Endothelial cell of umbilical vein (primary cell): ENCODE measurements around the gene SLC44A4. TPM values are rescaled to one million over a fixed set of nuclear protein-coding genes. Genes with fewer than 3 reads are reported as not detected.

Experiments
- BruUV-seq: library from RNA; stranded (reverse); fragments of 400-500 nt; replicated peaks from 2 replicates; lab custom pipeline; 2021; lab: Mats Ljungman, UMichigan
- CTCF ChIA-PET: fragments of 300-600, 350-600 bp; sonication (Branson Sonifier 250); formaldehyde crosslinking; loops from one replicate; lab custom pipeline; 2021; ENCODE audit warnings: antibody characterized with exemption, inconsistent platforms; lab: Charles Lee
- POLR2A ChIA-PET: fragments of 300-600, 350-600 bp; sonication (Branson Sonifier 250); formaldehyde crosslinking; loops from one replicate; lab custom pipeline; 2021; ENCODE audit warnings: antibody characterized with exemption, inconsistent platforms; lab: Charles Lee
- DNase-seq: peaks from one replicate; pipeline ENCODE4 v3.0.0-alpha.2; 2011; ENCODE audit warnings: low read depth, low spot score
- FAIRE-seq: peaks from 2 replicates; lab custom pipeline; 2011; peaks lifted over from hg19 to GRCh38; lab: Jason Lieb, UNC
- H2AFZ ChIP-seq: 2 replicates; pipeline ENCODE4 v1.6.0; 2012; ENCODE audit warnings: low read depth, low read length, control low read depth, inconsistent platforms
- H3K27ac ChIP-seq: 2 replicates; pipeline ENCODE4 v1.5.1; 2011; ENCODE audit warnings: low read depth, mild to moderate bottlenecking, control low read depth, low read length, moderate library complexity; ENCODE audit not compliant: insufficient read depth
- H3K27me3 ChIP-seq, 2 experiments: 2 replicates each; pipeline versions ENCODE4 v1.6.0 to v1.6.1; 2011; ENCODE audit warnings: low read length in 2 of 2, mixed read lengths in 1 of 2; ENCODE audit not compliant: control insufficient read depth in 2 of 2, insufficient read depth in 2 of 2
- H3K36me3 ChIP-seq, 2 experiments: 2 replicates in 1 of 2; 3 replicates in 1 of 2; pipeline ENCODE4 v1.5.1; 2011; ENCODE audit warnings: low read length in 2 of 2, mild to moderate bottlenecking in 1 of 2, moderate library complexity in 1 of 2; ENCODE audit not compliant: control insufficient read depth in 2 of 2, insufficient read depth in 2 of 2; ENCODE audit errors: extremely low read depth in 1 of 2
- H3K4me1 ChIP-seq: 3 replicates; pipeline ENCODE4 v1.5.1; 2011; ENCODE audit warnings: mild to moderate bottlenecking, low read length; ENCODE audit not compliant: control insufficient read depth, insufficient read depth; ENCODE audit errors: extremely low read depth
- H3K4me2 ChIP-seq: 2 replicates; pipeline ENCODE4 v1.6.1; 2011; ENCODE audit warnings: low read length, control low read depth, mixed read lengths; ENCODE audit not compliant: insufficient read depth
- H3K4me3 ChIP-seq, 3 experiments: fragments of 200-600 bp in 1 of 3; sonication (generic), shearing (Covaris generic) in 1 of 3; replicated peaks in 1 of 3; 2 replicates each; pipeline ENCODE4 v1.5.1; 2011 to 2016; ENCODE audit warnings: control low read depth in 3 of 3, low read length in 3 of 3, mild to moderate bottlenecking in 2 of 3, inconsistent platforms in 1 of 3, low read depth in 1 of 3, moderate library complexity in 1 of 3; ENCODE audit not compliant: insufficient read depth in 1 of 3
- H3K79me2 ChIP-seq: 2 replicates; pipeline ENCODE4 v1.6.0; 2012; ENCODE audit warnings: low read length, inconsistent platforms; ENCODE audit not compliant: control insufficient read depth, insufficient read depth
- H3K9ac ChIP-seq: replicated peaks from 2 replicates; pipeline ENCODE3; 2011; ENCODE audit warnings: low read length, control low read depth; ENCODE audit not compliant: insufficient read depth; ENCODE audit errors: extremely low read depth
- H3K9me1 ChIP-seq: replicated peaks from 3 replicates; pipeline ENCODE4 v1.6.0; 2011; ENCODE audit warnings: mild to moderate bottlenecking, low read length; ENCODE audit not compliant: control insufficient read depth, insufficient read depth; ENCODE audit errors: extremely low read depth
- H3K9me3 ChIP-seq: replicated peaks from 2 replicates; pipeline ENCODE4 v1.5.1; 2012; ENCODE audit warnings: low read length, inconsistent platforms; ENCODE audit not compliant: control insufficient read depth, insufficient read depth
- H4K20me1 ChIP-seq: replicated peaks from 2 replicates; pipeline ENCODE3; 2011; ENCODE audit warnings: mild to moderate bottlenecking, low read length; ENCODE audit not compliant: control insufficient read depth, insufficient read depth; ENCODE audit errors: extremely low read depth
- EZH2 ChIP-seq: IDR thresholded peaks from 2 replicates; pipeline ENCODE4 v1.6.1; 2012; ENCODE audit warnings: borderline replicate concordance, low read depth, mild to moderate bottlenecking, moderate library complexity, low read length, inconsistent platforms; ENCODE audit not compliant: severe bottlenecking
- FOS ChIP-seq: IDR thresholded peaks from 2 replicates; pipeline ENCODE4 v1.6.1; 2011; ENCODE audit warnings: mild to moderate bottlenecking, low read length, moderate library complexity, borderline replicate concordance; ENCODE audit not compliant: insufficient read depth
- GATA2 ChIP-seq: IDR thresholded peaks from 2 replicates; pipeline ENCODE4 v1.7.0; 2011; ENCODE audit warnings: low read depth, mild to moderate bottlenecking, moderate library complexity, mixed read lengths, low read length; ENCODE audit not compliant: insufficient read length, insufficient read depth
- JUN ChIP-seq: IDR thresholded peaks from 2 replicates; pipeline ENCODE4 v1.6.1; 2011; ENCODE audit warnings: borderline replicate concordance, low read depth; ENCODE audit not compliant: insufficient read length, insufficient read depth
- MAX ChIP-seq: IDR thresholded peaks from 2 replicates; pipeline ENCODE4 v1.6.1; 2011; ENCODE audit not compliant: insufficient read depth, insufficient read length
- MYC ChIP-seq: IDR thresholded peaks from one replicate; pipeline ENCODE4 v1.6.1; 2011; ENCODE audit warnings: mild to moderate bottlenecking, low read depth, low read length
- POLR2A ChIP-seq: IDR thresholded peaks from 2 replicates; pipeline ENCODE4 v1.6.1; 2012; ENCODE audit warnings: low read depth, mild to moderate bottlenecking, control low read depth, low read length
- POLR2AphosphoS5 ChIP-seq: IDR thresholded peaks from 2 replicates; pipeline ENCODE4 v1.6.1; 2012; ENCODE audit warnings: low read depth, mild to moderate bottlenecking, control low read depth, low read length, moderate library complexity; ENCODE audit not compliant: insufficient read depth
- dilution Hi-C: fragments of 300-500 bp; cut with MboI; formaldehyde crosslinking; loops from one replicate; pipeline ENCODE4 v1.15.0; 2019; ENCODE audit warnings: low sequenced_read_pairs; ENCODE audit not compliant: extremely low pct_ligation_motif_present
- intact Hi-C: fragments of 100-400 bp; cut with micrococcal nuclease; formaldehyde crosslinking; loops from one replicate; pipeline ENCODE4 v1.10.0; 2022
- polyA plus RNA-seq, 4 experiments: library from polyadenylated mRNA; depleted of rRNA in 3 of 4; stranded (reverse) in 3 of 4; unstranded in 1 of 4; fragments of >200 nt; gene quantifications; 2 replicates each; pipeline versions ENCODE4 v1.2.1 to v1.2.3, GENCODE V29; 2011 to 2012; ENCODE audit warnings: missing spikeins in 1 of 4
- total RNA-seq: library from RNA; stranded (reverse); gene quantifications from 2 replicates; pipeline ENCODE4 v1.2.3, GENCODE V29; 2021
- TF ChIP-seq, protein P1 (sequence below), 2 donors: IDR thresholded peaks; 1 replicate in 1 of 2; 2 replicates in 1 of 2; pipeline ENCODE4 v1.5.1; 2011; ENCODE audit warnings: low read length in 2 of 2, mild to moderate bottlenecking in 2 of 2, moderate library complexity in 2 of 2, control low read depth in 1 of 2, inconsistent platforms in 1 of 2, low read depth in 1 of 2; ENCODE audit not compliant: insufficient read depth in 1 of 2; ENCODE audit errors: extremely low read depth in 1 of 2

Gene SLC44A4
- total and polyA plus RNA-seq, 2 donors (not counting 3 experiments of a cell fraction or from before 2014, with no cell fraction given): 0.84 to 1.1 TPM

GRCh38 chr6:31887173-31888007 is 8.6 kb upstream of the SLC44A4 start:
- CTCF ChIA-PET: interaction anchor here (0.9 to 2.5 kb wide), 6 partner anchors 9 to 345 kb away, joined by 3 to 8 read pairs (median 4); partner anchors contain the start of gene EHMT2
- Histone ChIP-seq H2AFZ (no peak overlapping the region), H3K9me3 (no peaks in the 10 kb centered on the region), H3K9ac (no peak overlapping the region), H3K4me3 (no peak overlapping the region), H3K4me2 (no peak overlapping the region), H3K79me2 (no peaks in the 10 kb centered on the region), H3K9me1 (no peaks in the 10 kb centered on the region), H3K27ac (no peak overlapping the region), H4K20me1 (no peaks in the 10 kb centered on the region), H3K36me3 (peaks cover 8 to 46% of the 10 kb centered on the region in 2 experiments), H3K4me1 (no peaks in the 10 kb centered on the region), H3K27me3 (no peaks in the 10 kb centered on the region)
- FAIRE-seq (no peak), DNase-seq (no peak)
- intact Hi-C loops: loop anchor here (2.0 kb wide), 1 partner anchor 207 kb away; the partner anchor contains the start of gene LY6G5C
- no TSS peak for BruUV-seq
- dilution Hi-C loops: no loop called here
- POLR2A ChIA-PET: no interaction called here
- TF ChIP-seq, protein P1, sequence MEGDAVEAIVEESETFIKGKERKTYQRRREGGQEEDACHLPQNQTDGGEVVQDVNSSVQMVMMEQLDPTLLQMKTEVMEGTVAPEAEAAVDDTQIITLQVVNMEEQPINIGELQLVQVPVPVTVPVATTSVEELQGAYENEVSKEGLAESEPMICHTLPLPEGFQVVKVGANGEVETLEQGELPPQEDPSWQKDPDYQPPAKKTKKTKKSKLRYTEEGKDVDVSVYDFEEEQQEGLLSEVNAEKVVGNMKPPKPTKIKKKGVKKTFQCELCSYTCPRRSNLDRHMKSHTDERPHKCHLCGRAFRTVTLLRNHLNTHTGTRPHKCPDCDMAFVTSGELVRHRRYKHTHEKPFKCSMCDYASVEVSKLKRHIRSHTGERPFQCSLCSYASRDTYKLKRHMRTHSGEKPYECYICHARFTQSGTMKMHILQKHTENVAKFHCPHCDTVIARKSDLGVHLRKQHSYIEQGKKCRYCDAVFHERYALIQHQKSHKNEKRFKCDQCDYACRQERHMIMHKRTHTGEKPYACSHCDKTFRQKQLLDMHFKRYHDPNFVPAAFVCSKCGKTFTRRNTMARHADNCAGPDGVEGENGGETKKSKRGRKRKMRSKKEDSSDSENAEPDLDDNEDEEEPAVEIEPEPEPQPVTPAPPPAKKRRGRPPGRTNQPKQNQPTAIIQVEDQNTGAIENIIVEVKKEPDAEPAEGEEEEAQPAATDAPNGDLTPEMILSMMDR (IDR thresholded peaks at IDR 0.05; ENCODE audit: extremely low read depth in 1 of 2, insufficient read depth in 1 of 2, low read depth in 1 of 2, low read length in 2 of 2): no peak
- TF ChIP-seq EZH2: no peak
- no peak for TF ChIP-seq POLR2A

GRCh38 chr6:31886541-31886991 is 7.8 kb upstream of the SLC44A4 start:
- no peak overlapping the region for H2AFZ ChIP-seq
- no peak overlapping the region for H3K9ac ChIP-seq
- no peak for FAIRE-seq
- peaks cover 8 to 49% of the 10 kb centered on the region in 2 experiments for H3K36me3 ChIP-seq
- H3K4me2 ChIP-seq: no peak overlapping the region
- H3K27ac ChIP-seq: no peak overlapping the region
- H3K9me3 ChIP-seq: no peaks in the 10 kb centered on the region
- intact Hi-C loops: no loop called here
- H4K20me1 ChIP-seq: no peaks in the 10 kb centered on the region
- ChIA-PET POLR2A (no interaction called here), CTCF (interaction anchor here (1.0 to 1.1 kb wide), 2 partner anchors 10 to 11 kb away, joined by 3 to 4 read pairs; partner anchors contain the start of gene EHMT2)
- H3K4me3 ChIP-seq: no peak overlapping the region
- dilution Hi-C loops: no loop called here
- no peak for DNase-seq
- TF ChIP-seq FOS: no peak
- TF ChIP-seq, protein P1 (IDR thresholded peaks at IDR 0.05; ENCODE audit: extremely low read depth in 1 of 2, insufficient read depth in 1 of 2, low read depth in 1 of 2, low read length in 2 of 2): no peak
- no peak for TF ChIP-seq MYC
- no peak for TF ChIP-seq MAX
- TF ChIP-seq EZH2: no peak
- TF ChIP-seq GATA2: no peak
- no peak for TF ChIP-seq JUN
- TF ChIP-seq POLR2AphosphoS5: no peak
- no peak for TF ChIP-seq POLR2A
- BruUV-seq: no TSS peak
- H3K9me1 ChIP-seq: no peaks in the 10 kb centered on the region
- no peaks in the 10 kb centered on the region for H3K4me1 ChIP-seq
- no peaks in the 10 kb centered on the region for H3K27me3 ChIP-seq
- H3K79me2 ChIP-seq: no peaks in the 10 kb centered on the region
